ENCODE data around the gene CADPS2.

GRCh38 chr7:122752583-122752982, 133.7 kb downstream of the CADPS2 start:
- no peak for TF ChIP-seq CTCF (IDR thresholded peaks at IDR 0.05; ENCODE audit: insufficient read depth, low read length)
- TF ChIP-seq REST (IDR thresholded peaks at IDR 0.05; ENCODE audit: insufficient replicate concordance, low read depth): no peak
- TF ChIP-seq POLR2AphosphoS5 (IDR thresholded peaks at IDR 0.05; ENCODE audit: low read depth): no peak

All from HL-60 (cell line).